Ovary (tissue), 3 donors: ENCODE measurements around the gene NXPH3.

Experiments
- POLR2A ChIP-seq: fragments of 450-650 bp; IDR thresholded peaks from one replicate; pipeline ENCODE4 v1.6.1; 2017; ENCODE audit warnings: antibody characterized with exemption, mild to moderate bottlenecking, moderate library complexity
- TF ChIP-seq, protein P1 (sequence below), 3 donors: fragments of 450-650 bp in 2 of 3; fragments of 200-600 bp in 1 of 3; IDR thresholded peaks; one replicate each; pipeline versions ENCODE4 v1.5.1 to v1.8.0; 2016 to 2022; ENCODE audit warnings: antibody characterized with exemption in 3 of 3, mild to moderate bottlenecking in 1 of 3
- donor health status: DM: no; HTN: no; CAD: no.

GRCh38 chr17:49551221-49552069 is 24.2 kb upstream of the NXPH3 start:
- TF ChIP-seq, protein P1, sequence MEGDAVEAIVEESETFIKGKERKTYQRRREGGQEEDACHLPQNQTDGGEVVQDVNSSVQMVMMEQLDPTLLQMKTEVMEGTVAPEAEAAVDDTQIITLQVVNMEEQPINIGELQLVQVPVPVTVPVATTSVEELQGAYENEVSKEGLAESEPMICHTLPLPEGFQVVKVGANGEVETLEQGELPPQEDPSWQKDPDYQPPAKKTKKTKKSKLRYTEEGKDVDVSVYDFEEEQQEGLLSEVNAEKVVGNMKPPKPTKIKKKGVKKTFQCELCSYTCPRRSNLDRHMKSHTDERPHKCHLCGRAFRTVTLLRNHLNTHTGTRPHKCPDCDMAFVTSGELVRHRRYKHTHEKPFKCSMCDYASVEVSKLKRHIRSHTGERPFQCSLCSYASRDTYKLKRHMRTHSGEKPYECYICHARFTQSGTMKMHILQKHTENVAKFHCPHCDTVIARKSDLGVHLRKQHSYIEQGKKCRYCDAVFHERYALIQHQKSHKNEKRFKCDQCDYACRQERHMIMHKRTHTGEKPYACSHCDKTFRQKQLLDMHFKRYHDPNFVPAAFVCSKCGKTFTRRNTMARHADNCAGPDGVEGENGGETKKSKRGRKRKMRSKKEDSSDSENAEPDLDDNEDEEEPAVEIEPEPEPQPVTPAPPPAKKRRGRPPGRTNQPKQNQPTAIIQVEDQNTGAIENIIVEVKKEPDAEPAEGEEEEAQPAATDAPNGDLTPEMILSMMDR (IDR thresholded peaks at IDR 0.05): no peak
- TF ChIP-seq POLR2A: no peak
